ENCODE results near the gene NIPAL1.

The NIPAL1 gene

GRCh38 chr4:48068182-48068581 is 51.6 kb downstream of the NIPAL1 start:
- no peak for DNase-seq

- DNase-seq, result no peak
Measured at GRCh38 chr4:48069026-48069425, 52.5 kb downstream of the NIPAL1 start.

- DNase-seq, result no peak
Measured at GRCh38 chr4:48071191-48071590, 54.6 kb downstream of the NIPAL1 start.

GRCh38 chr4:48073567-48074103 is 57.1 kb downstream of the NIPAL1 start:
- DNase-seq, result no peak

GRCh38 chr4:48074657-48075056 is 58.1 kb downstream of the NIPAL1 start:
- no peak for DNase-seq

DNA sequence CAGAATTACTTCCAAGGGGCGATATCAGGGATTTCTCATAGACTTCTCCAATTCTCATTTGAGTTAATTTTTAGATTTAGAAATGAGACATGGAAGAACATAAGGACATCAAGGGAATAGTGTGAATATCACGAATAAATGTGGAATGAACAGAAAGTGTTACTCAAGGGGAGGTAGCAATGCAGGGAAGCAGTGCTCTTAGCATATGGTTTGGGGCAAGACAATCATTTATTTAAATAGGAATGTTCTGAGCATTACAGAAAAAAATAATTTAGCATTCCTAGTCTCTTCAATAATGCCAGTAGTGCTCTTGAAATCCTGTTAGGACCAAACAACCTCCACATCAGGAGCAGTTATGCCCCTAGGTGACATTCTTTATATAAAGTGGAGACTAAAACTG is 61.9 kb downstream of the NIPAL1 start:
- DNase-seq, result no peak

GRCh38 chr4:48078862-48079655 is 62.5 kb downstream of the NIPAL1 start:
- DNase-seq, result no peak

DNA sequence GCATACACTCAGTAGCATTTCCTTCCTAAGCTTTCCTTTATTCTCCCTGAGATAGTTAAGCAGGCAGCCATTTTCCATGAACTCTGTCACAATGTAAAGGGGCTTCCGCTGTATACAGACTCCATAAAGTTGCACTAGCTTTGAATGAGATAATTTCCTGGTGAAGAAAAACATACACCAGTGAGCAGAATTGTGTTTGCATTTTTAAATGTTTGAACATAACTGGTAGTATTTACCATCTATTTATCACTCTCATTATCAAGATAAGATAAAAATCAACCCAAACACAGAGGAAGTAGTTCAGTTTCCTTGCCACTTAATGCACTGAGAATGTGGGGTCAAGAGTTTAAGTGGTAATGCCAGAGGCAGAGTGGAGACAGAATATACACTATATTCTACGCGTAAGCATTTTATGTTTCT is 63.4 kb downstream of the NIPAL1 start:
- DNase-seq, result no peak

- DNase-seq, result no peak
Measured at GRCh38 chr4:48081196-48081595, 64.6 kb downstream of the NIPAL1 start.

- no peak for DNase-seq
Measured at GRCh38 chr4:48082956-48083355, 66.4 kb downstream of the NIPAL1 start.

DNA sequence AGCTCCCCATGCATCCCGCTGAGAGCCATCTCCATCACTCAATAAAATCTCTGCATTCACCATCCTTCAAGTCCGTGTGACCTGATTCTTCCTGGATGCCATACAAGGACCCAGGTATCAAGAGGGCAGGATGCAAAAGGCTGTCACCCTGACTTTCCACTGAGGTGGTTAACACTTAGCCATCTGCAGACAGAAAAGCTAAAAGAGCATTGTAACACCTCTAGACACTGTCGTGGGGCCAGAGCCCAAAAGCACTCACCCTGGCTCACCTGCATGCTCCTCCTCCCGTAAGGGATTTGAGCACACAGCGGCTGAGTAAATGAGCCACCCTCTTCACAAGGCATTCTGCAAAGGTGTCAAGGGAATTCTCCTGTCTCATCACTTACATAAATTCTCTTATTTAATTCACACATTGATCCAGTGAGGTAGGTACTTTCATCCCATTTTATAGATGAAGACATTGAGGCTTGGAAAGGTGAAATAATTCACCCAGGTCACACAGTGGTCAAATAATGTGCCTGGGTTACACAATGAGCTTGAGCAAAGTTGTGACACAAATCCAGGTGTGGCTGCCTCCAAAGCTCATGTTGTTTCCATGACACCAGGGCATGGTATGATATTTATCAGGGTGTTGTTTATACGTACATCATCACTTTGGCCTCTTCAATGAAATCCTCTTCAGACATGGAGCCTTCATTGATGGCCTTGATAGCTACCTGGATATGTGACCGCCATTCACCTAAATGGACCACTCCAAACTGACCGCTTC is 69.4 kb downstream of the NIPAL1 start:
- DNase-seq, result no peak
